ENCODE results near the gene GRM7. TPM values are rescaled to one million over a fixed set of nuclear protein-coding genes. Genes with fewer than 3 reads are reported as not detected.

GRM7 gene
- polyA plus RNA-seq, 1 experiment = not detected

DNA sequence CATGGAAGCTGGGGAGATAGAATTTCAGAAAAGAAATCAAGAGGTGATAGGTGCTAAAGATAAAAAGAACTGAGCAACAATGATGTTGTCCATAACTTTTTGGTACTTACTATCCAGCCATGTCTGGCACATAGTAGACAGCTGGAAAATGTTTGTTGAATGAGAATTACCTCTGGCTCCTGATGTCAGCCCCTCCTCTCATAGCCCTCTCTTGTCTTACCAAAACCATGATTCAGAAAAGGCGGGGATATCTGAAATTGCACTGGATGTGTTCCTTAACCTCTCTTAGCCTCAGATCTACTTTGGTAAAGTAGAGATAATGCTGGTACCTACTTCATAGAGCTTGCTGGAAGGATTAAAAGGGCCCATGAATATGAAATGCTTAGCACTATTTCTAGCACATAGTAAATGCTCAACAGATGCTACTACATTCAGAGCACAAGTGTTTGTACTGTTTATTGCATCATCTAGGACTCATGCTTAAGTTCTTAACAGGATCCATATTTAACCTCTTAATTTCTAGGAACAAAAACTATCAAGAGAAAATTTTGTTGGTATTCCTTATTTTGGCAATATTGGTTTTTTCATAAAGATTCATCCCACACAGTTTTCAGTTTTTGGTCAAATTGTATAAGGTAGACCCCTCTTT lies 859.9 kb downstream of the GRM7 start:
- POLR2A ChIA-PET = no interaction called here

DNA sequence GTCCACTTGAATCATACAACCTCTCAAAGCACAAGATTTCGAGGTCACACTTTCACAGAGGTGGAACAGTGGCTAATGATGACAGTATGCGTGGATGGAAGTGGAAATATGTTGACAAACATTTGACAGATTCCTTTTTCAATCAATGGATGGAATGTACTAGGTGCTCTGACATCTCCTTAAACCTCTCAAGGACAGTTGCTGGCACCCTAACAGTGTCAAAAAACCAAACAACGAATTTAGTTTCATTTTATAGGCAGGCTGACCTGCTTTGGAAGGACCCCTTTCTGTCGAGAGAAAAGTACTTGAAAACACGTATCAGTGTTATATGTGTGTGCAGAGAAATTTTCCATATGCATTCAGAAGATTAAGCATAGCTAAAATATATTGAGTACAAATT lies 861.0 kb downstream of the GRM7 start:
- no peak overlapping the region for H3K4me3 ChIP-seq (ENCODE audit: low read depth, low read length)
- peaks cover 5% of the 10 kb centered on the region; the same call in 1 of the 2 replicates for H3K9me3 ChIP-seq (ENCODE audit: control insufficient read depth, insufficient read depth, low read length)
- no peak overlapping the region for H3K27ac ChIP-seq (ENCODE audit: low read depth, low read length)
- ChIA-PET CTCF (interaction anchor here (0.6 kb wide), 1 partner anchor 304 kb away, joined by 3 read pairs; no protein-coding TSS in a partner anchor), POLR2A (no interaction called here)
- TF ChIP-seq, protein P1, sequence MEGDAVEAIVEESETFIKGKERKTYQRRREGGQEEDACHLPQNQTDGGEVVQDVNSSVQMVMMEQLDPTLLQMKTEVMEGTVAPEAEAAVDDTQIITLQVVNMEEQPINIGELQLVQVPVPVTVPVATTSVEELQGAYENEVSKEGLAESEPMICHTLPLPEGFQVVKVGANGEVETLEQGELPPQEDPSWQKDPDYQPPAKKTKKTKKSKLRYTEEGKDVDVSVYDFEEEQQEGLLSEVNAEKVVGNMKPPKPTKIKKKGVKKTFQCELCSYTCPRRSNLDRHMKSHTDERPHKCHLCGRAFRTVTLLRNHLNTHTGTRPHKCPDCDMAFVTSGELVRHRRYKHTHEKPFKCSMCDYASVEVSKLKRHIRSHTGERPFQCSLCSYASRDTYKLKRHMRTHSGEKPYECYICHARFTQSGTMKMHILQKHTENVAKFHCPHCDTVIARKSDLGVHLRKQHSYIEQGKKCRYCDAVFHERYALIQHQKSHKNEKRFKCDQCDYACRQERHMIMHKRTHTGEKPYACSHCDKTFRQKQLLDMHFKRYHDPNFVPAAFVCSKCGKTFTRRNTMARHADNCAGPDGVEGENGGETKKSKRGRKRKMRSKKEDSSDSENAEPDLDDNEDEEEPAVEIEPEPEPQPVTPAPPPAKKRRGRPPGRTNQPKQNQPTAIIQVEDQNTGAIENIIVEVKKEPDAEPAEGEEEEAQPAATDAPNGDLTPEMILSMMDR (IDR thresholded peaks at IDR 0.05; ENCODE audit: low read depth, low read length) = no peak
- no peaks in the 10 kb centered on the region for H3K27me3 ChIP-seq (ENCODE audit: control insufficient read depth, insufficient read depth, low read length)
- no peak for DNase-seq (ENCODE audit: low read depth, low spot score)

More for the DNA sequence above, 859.9 kb downstream of the GRM7 start:
- Histone ChIP-seq H3K4me3 (ENCODE audit: low read depth, low read length) (no peak overlapping the region), H3K9me3 (ENCODE audit: control insufficient read depth, insufficient read depth, low read length) (peaks cover 5% of the 10 kb centered on the region; the same call in 1 of the 2 replicates), H3K27ac (ENCODE audit: low read depth, low read length) (no peak overlapping the region), H3K27me3 (ENCODE audit: control insufficient read depth, insufficient read depth, low read length) (no peaks in the 10 kb centered on the region)
- no peak for DNase-seq (ENCODE audit: low read depth, low spot score)
- TF ChIP-seq, protein P1 (IDR thresholded peaks at IDR 0.05; ENCODE audit: low read depth, low read length) = no peak
- CTCF ChIA-PET = no interaction called here

- peaks cover 14% of the 10 kb centered on the region for H3K9me3 ChIP-seq (ENCODE audit: control insufficient read depth, insufficient read depth, low read length)
- no peak overlapping the region for H3K27ac ChIP-seq (ENCODE audit: low read depth, low read length)
- no peak overlapping the region for H3K4me3 ChIP-seq (ENCODE audit: low read depth, low read length)
- no peak for DNase-seq (ENCODE audit: low read depth, low spot score)
- no peaks in the 10 kb centered on the region for H3K27me3 ChIP-seq (ENCODE audit: control insufficient read depth, insufficient read depth, low read length)
- CTCF ChIA-PET = no interaction called here
- POLR2A ChIA-PET = no interaction called here
- TF ChIP-seq, protein P1 (IDR thresholded peaks at IDR 0.05; ENCODE audit: low read depth, low read length) = no peak
These were observed 867.9 kb downstream of the GRM7 start for GRCh38 chr3:7728566-7729519.

DNA sequence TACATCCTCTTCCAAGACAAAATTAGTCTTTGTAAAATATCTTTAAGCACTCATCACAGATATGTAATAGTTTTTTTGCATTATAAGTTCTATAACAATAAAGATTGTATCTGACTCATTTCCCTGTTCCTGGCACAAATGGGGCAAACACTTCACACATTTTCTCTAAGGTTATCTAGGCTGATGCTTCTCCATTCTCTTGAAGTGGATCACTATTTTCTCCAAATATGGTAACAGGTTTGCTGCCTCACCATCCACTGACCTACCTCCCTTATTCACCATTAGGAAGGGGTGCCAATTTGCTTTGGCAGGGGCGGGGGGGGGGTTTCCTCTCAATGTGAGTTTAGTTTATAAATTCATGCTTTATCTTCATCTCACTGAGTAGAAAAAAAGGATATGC lies 873.0 kb downstream of the GRM7 start:
- Histone ChIP-seq H3K27me3 (ENCODE audit: control insufficient read depth, insufficient read depth, low read length) (no peaks in the 10 kb centered on the region), H3K9me3 (ENCODE audit: control insufficient read depth, insufficient read depth, low read length) (peaks cover 7% of the 10 kb centered on the region), H3K4me3 (ENCODE audit: low read depth, low read length) (no peak overlapping the region), H3K27ac (ENCODE audit: low read depth, low read length) (no peak overlapping the region)
- TF ChIP-seq, protein P1 (IDR thresholded peaks at IDR 0.05; ENCODE audit: low read depth, low read length) = no peak
- ChIA-PET CTCF (no interaction called here), POLR2A (no interaction called here)
- no peak for DNase-seq (ENCODE audit: low read depth, low spot score)

DNA sequence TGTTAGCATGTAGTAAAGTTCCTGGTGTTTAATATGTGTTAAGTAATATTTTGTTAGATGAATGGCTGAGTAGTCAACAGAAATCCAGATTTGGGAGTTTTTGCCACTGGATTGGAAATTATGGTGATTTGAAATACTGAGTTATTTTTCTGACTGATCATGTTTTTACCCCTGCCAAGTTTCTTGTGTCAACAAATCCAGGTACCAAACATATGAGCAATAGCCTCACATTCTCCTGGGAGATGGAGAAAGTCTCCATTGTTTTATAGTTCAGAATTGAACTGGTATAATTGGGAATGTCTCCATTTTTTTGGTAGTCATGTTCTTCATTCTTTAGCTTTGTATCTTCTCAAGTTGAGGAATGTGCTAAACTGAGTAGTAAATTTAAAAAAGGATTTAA lies 873.5 kb downstream of the GRM7 start:
- POLR2A ChIA-PET = no interaction called here
- no peak for DNase-seq (ENCODE audit: low read depth, low spot score)
- no peaks in the 10 kb centered on the region for H3K27me3 ChIP-seq (ENCODE audit: control insufficient read depth, insufficient read depth, low read length)
- no peak overlapping the region for H3K27ac ChIP-seq (ENCODE audit: low read depth, low read length)
- peaks cover 7% of the 10 kb centered on the region for H3K9me3 ChIP-seq (ENCODE audit: control insufficient read depth, insufficient read depth, low read length)
- TF ChIP-seq, protein P1 (IDR thresholded peaks at IDR 0.05; ENCODE audit: low read depth, low read length) = no peak
- H3K4me3 ChIP-seq (ENCODE audit: low read depth, low read length) = no peak overlapping the region
- CTCF ChIA-PET = no interaction called here

All from AG04450 (cell line).